Neural progenitor cell (in vitro differentiated cells): ENCODE results near the gene FOXRED1. TPM values are rescaled to one million over a fixed set of nuclear protein-coding genes. Genes with fewer than 3 reads are reported as not detected.

ENCODE experiments used
- DNase-seq: peaks from one replicate; pipeline ENCODE4 v3.0.0-alpha.2; 2016; ENCODE audit warnings: low spot score
- H2AFZ ChIP-seq: fragments of 200-600 bp; sonication (generic); replicated peaks from 2 replicates; pipeline ENCODE4 v1.6.1; 2016; ENCODE audit warnings: antibody characterized with exemption
- H3F3A ChIP-seq: fragments of 200-600 bp; sonication (generic); 2 replicates; pipeline ENCODE4 v1.6.1; 2016; ENCODE audit warnings: antibody characterized with exemption, low read depth
- H3K27ac ChIP-seq: fragments of 200-600 bp; sonication (generic); 2 replicates; pipeline ENCODE4 v1.5.1; 2016; ENCODE audit warnings: mild to moderate bottlenecking
- H3K27me3 ChIP-seq: fragments of 200-600 bp; sonication (generic); 2 replicates; pipeline ENCODE4 v1.6.1; 2016; ENCODE audit warnings: mild to moderate bottlenecking, moderate library complexity
- H3K36me3 ChIP-seq: fragments of 200-600 bp; sonication (generic); 2 replicates; pipeline ENCODE4 v1.5.1; 2016
- H3K4me1 ChIP-seq: fragments of 200-600 bp; sonication (generic); 2 replicates; pipeline ENCODE4 v1.6.1; 2016; ENCODE audit warnings: mixed run types
- H3K4me2 ChIP-seq: fragments of 200-600 bp; sonication (generic); 2 replicates; pipeline ENCODE4 v1.6.1; 2016
- H3K4me3 ChIP-seq: fragments of 200-600 bp; sonication (generic); 2 replicates; pipeline ENCODE4 v1.5.1; 2016
- H3K79me2 ChIP-seq: fragments of 200-600 bp; sonication (generic); 2 replicates; pipeline ENCODE4 v1.6.1; 2016; ENCODE audit warnings: low read depth
- H3K9ac ChIP-seq: fragments of 200-600 bp; sonication (generic); 2 replicates; pipeline ENCODE4 v1.6.1; 2016
- H3K9me3 ChIP-seq: fragments of 200-600 bp; sonication (generic); 2 replicates; pipeline ENCODE4 v1.5.1; 2016; ENCODE audit warnings: low read depth
- H4K20me1 ChIP-seq: fragments of 200-600 bp; sonication (generic); 2 replicates; pipeline ENCODE4 v1.6.1; 2016; ENCODE audit warnings: low read depth
- H3K27ac Mint-ChIP-seq: 3 replicates; pipeline ENCODE4 v1.8.0; 2021; ENCODE audit warnings: mixed read lengths
- H3K27me3 Mint-ChIP-seq: 2 replicates; pipeline ENCODE4 v1.8.0; 2022; ENCODE audit warnings: low read depth, mild to moderate bottlenecking, inconsistent platforms, moderate library complexity, mixed read lengths; ENCODE audit not compliant: insufficient read depth
- H3K36me3 Mint-ChIP-seq: 3 replicates; pipeline ENCODE4 v1.8.0; 2021; ENCODE audit warnings: mixed read lengths
- H3K4me1 Mint-ChIP-seq: 3 replicates; pipeline ENCODE4 v1.8.0; 2021; ENCODE audit warnings: mixed read lengths
- H3K4me3 Mint-ChIP-seq: 3 replicates; pipeline ENCODE4 v1.8.0; 2021; ENCODE audit warnings: mild to moderate bottlenecking, moderate library complexity, mixed read lengths
- H3K9me3 Mint-ChIP-seq: 3 replicates; pipeline ENCODE4 v1.8.0; 2020; ENCODE audit warnings: mixed read lengths
- EZH2 ChIP-seq: fragments of 200-600 bp; sonication (generic); IDR thresholded peaks from 2 replicates; pipeline ENCODE4 v1.6.1; 2017; ENCODE audit warnings: antibody characterized with exemption, mild to moderate bottlenecking, moderate library complexity
- EZH2phosphoT487 ChIP-seq: fragments of 200-600 bp; sonication (generic); IDR thresholded peaks from 2 replicates; pipeline ENCODE4 v1.6.1; 2017; ENCODE audit warnings: antibody characterized with exemption
- total RNA-seq: library from RNA; depleted of rRNA; stranded (reverse); fragments of >200 nt; gene quantifications from 2 replicates; pipeline ENCODE4 v1.2.3, GENCODE V29; 2015; ENCODE audit warnings: low replicate concordance
- TF ChIP-seq, protein P1 (sequence below): fragments of 200-600 bp; sonication (generic); IDR thresholded peaks from 2 replicates; pipeline ENCODE4 v1.5.1; 2017; ENCODE audit warnings: antibody characterized with exemption, mild to moderate bottlenecking

FOXRED1 gene
- total RNA-seq, 1 donor from 2014 or later: 25.8 TPM

- Mint-ChIP-seq H3K4me3 (no peak overlapping the region), H3K4me1 (peaks cover 5% of the 10 kb centered on the region), H3K27ac (no peak overlapping the region), H3K27me3 (peaks cover 2% of the 10 kb centered on the region), H3K9me3 (peaks cover 4% of the 10 kb centered on the region), H3K36me3 (peaks cover 10% of the 10 kb centered on the region)
- H3K79me2 ChIP-seq: no peaks in the 10 kb centered on the region
- no peak for TF ChIP-seq EZH2phosphoT487
- H4K20me1 ChIP-seq: no peaks in the 10 kb centered on the region
- no peaks in the 10 kb centered on the region for H3F3A ChIP-seq
- no peak overlapping the region for H3K4me2 ChIP-seq
- no peak overlapping the region for H3K9ac ChIP-seq
- no peak overlapping the region for H3K4me3 ChIP-seq
- no peaks in the 10 kb centered on the region for H3K27me3 ChIP-seq
- no peaks in the 10 kb centered on the region for H3K36me3 ChIP-seq
- no peaks in the 10 kb centered on the region for H3K4me1 ChIP-seq
- no peak overlapping the region for H2AFZ ChIP-seq
- no peaks in the 10 kb centered on the region for H3K9me3 ChIP-seq
- DNase-seq: no peak
- no peak overlapping the region for H3K27ac ChIP-seq
These were observed 42.7 kb downstream of the FOXRED1 start for GRCh38 chr11:126311401-126312291.

DNA sequence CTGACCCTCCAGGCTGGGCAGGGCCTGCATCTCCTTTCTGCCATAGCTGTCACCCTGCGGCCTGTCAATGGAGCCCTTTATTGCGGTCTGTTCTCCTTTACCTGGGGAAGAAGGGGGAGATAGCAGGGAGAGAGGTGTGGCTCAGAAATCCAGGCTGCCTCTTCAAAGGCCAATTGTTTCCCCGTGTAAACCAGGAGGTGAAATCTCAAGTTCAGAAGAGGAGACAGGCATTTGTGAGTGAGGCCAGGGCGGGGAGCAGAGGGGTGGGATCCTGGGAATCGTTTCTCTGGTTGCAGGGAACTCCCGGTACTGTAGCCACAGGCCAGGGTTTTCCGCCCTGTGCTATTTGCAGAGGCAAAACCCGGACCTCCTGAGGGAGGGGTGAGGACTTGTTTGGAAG lies 44.0 kb downstream of the FOXRED1 start:
- H4K20me1 ChIP-seq: no peaks in the 10 kb centered on the region
- H3K4me3 ChIP-seq: no peak overlapping the region
- DNase-seq: no peak
- no peak overlapping the region for H3K27ac ChIP-seq
- H3K9me3 ChIP-seq: no peaks in the 10 kb centered on the region
- H3K4me1 ChIP-seq: no peaks in the 10 kb centered on the region
- no peak overlapping the region for H3K4me3 Mint-ChIP-seq
- no peak overlapping the region for H2AFZ ChIP-seq
- H3K27me3 Mint-ChIP-seq: peaks cover 2% of the 10 kb centered on the region
- peak overlapping the region; percentile 78 for H3K27ac Mint-ChIP-seq
- no peaks in the 10 kb centered on the region for H3K36me3 ChIP-seq
- H3F3A ChIP-seq: no peaks in the 10 kb centered on the region
- peaks cover 4% of the 10 kb centered on the region for H3K9me3 Mint-ChIP-seq
- H3K4me2 ChIP-seq: no peak overlapping the region
- no peak for TF ChIP-seq EZH2
- TF ChIP-seq, protein P1, sequence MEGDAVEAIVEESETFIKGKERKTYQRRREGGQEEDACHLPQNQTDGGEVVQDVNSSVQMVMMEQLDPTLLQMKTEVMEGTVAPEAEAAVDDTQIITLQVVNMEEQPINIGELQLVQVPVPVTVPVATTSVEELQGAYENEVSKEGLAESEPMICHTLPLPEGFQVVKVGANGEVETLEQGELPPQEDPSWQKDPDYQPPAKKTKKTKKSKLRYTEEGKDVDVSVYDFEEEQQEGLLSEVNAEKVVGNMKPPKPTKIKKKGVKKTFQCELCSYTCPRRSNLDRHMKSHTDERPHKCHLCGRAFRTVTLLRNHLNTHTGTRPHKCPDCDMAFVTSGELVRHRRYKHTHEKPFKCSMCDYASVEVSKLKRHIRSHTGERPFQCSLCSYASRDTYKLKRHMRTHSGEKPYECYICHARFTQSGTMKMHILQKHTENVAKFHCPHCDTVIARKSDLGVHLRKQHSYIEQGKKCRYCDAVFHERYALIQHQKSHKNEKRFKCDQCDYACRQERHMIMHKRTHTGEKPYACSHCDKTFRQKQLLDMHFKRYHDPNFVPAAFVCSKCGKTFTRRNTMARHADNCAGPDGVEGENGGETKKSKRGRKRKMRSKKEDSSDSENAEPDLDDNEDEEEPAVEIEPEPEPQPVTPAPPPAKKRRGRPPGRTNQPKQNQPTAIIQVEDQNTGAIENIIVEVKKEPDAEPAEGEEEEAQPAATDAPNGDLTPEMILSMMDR: no peak
- TF ChIP-seq EZH2phosphoT487: no peak
- no peaks in the 10 kb centered on the region for H3K27me3 ChIP-seq
- no peaks in the 10 kb centered on the region for H3K79me2 ChIP-seq
- peaks cover 8% of the 10 kb centered on the region for H3K36me3 Mint-ChIP-seq
- H3K4me1 Mint-ChIP-seq: peaks cover 4% of the 10 kb centered on the region
- H3K9ac ChIP-seq: no peak overlapping the region

GRCh38 chr11:126313826-126314225 lies 44.9 kb downstream of the FOXRED1 start:
- Histone ChIP-seq H3F3A (no peaks in the 10 kb centered on the region), H3K27me3 (no peaks in the 10 kb centered on the region), H3K4me1 (no peaks in the 10 kb centered on the region), H4K20me1 (no peaks in the 10 kb centered on the region), H3K4me2 (no peak overlapping the region), H3K9me3 (no peaks in the 10 kb centered on the region), H2AFZ (no peak overlapping the region), H3K27ac (no peak overlapping the region), H3K9ac (no peak overlapping the region), H3K79me2 (no peaks in the 10 kb centered on the region), H3K4me3 (no peak overlapping the region), H3K36me3 (no peaks in the 10 kb centered on the region)
- no peak overlapping the region for H3K4me3 Mint-ChIP-seq
- H3K27ac Mint-ChIP-seq: no peak overlapping the region
- peaks cover 7% of the 10 kb centered on the region for H3K4me1 Mint-ChIP-seq
- DNase-seq: no peak
- TF ChIP-seq EZH2phosphoT487 (no peak), EZH2 (no peak)
- TF ChIP-seq, protein P1: no peak
- peaks cover 2% of the 10 kb centered on the region for H3K27me3 Mint-ChIP-seq
- peaks cover 8% of the 10 kb centered on the region for H3K36me3 Mint-ChIP-seq
- H3K9me3 Mint-ChIP-seq: peaks cover 4% of the 10 kb centered on the region

DNA sequence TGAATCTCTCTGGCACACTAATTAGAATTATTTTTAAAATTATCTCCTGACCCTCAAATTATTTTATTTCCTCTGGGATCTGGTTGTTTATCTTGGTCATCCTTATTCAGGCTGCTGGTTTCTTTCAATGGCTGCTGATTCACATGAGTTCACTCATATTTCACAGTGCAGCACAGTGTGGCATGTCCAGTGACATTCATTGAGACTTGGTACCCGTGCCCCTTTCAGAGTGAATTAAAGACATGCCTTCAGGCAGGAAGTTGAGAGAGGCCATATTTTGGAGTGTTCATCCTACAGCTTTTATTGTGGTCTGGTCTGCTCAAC lies 48.4 kb downstream of the FOXRED1 start:
- no peak overlapping the region for H3K9ac ChIP-seq
- H3K9me3 ChIP-seq: no peaks in the 10 kb centered on the region
- Mint-ChIP-seq H3K27ac (no peak overlapping the region), H3K36me3 (peaks cover 9% of the 10 kb centered on the region), H3K27me3 (peaks cover 4% of the 10 kb centered on the region), H3K9me3 (peaks cover 4% of the 10 kb centered on the region), H3K4me1 (peaks cover 5% of the 10 kb centered on the region), H3K4me3 (no peak overlapping the region)
- H3K4me2 ChIP-seq: no peak overlapping the region
- H3K27ac ChIP-seq: no peak overlapping the region
- TF ChIP-seq, protein P1: no peak
- TF ChIP-seq EZH2phosphoT487 (no peak), EZH2 (no peak)
- no peak overlapping the region for H2AFZ ChIP-seq
- no peaks in the 10 kb centered on the region for H3K36me3 ChIP-seq
- no peaks in the 10 kb centered on the region for H3F3A ChIP-seq
- H3K4me3 ChIP-seq: no peak overlapping the region
- no peaks in the 10 kb centered on the region for H3K4me1 ChIP-seq
- no peak for DNase-seq
- H3K79me2 ChIP-seq: no peaks in the 10 kb centered on the region
- no peaks in the 10 kb centered on the region for H4K20me1 ChIP-seq
- no peaks in the 10 kb centered on the region for H3K27me3 ChIP-seq
